ENCODE data around the gene ECHDC3. TPM values are rescaled to one million over a fixed set of nuclear protein-coding genes. Genes with fewer than 3 reads are reported as not detected.

ECHDC3 gene
- total and polyA plus RNA-seq, 2 of the 4 experiments (the other 2 are of a cell fraction) = 4.3 to 5.0 TPM

- Histone ChIP-seq H3K36me3 (ENCODE audit: control insufficient read depth, insufficient read depth, low read length) (no peaks in the 10 kb centered on the region), H3K56ac (ENCODE audit: extremely low read depth, insufficient read depth, low read length) (no peak overlapping the region), H2AK9ac (replicated peaks; ENCODE audit: low read depth, low read length, poor library complexity) (no peak overlapping the region), H3K9me1 (ENCODE audit: insufficient read depth, low read length) (no peaks in the 10 kb centered on the region), H3K4me1 (ENCODE audit: control insufficient read depth, insufficient read depth, low read length) (0 out of 2 replicates have a peak, but pooled peaks cover 2% of the 10 kb centered on the region), H3K4me2 (ENCODE audit: low read depth, low read length) (no peak overlapping the region), H3K27ac (ENCODE audit: insufficient read depth, low read length) (no peak overlapping the region), H2AFZ (replicated peaks; ENCODE audit: low read length, poor library complexity) (no peak overlapping the region), H4K91ac (ENCODE audit: insufficient read depth, low read depth, low read length) (no peak overlapping the region), H4K5ac (ENCODE audit: low read depth, low read length) (no peak overlapping the region), H2BK120ac (ENCODE audit: low read depth, low read length) (no peak overlapping the region), H3K18ac (ENCODE audit: low read depth, low read length) (no peak overlapping the region), H4K8ac (ENCODE audit: low read depth in 2 of 2, low read length in 2 of 2) (no peak overlapping the region), H2AK5ac (ENCODE audit: low read depth, low read length) (no peak overlapping the region), H4K20me1 (ENCODE audit: insufficient read depth, low read length) (no peaks in the 10 kb centered on the region), H2BK20ac (ENCODE audit: low read depth, low read length) (no peak overlapping the region), H3K14ac (replicated peaks; ENCODE audit: low read depth, low read length) (no peak overlapping the region), H3K4me3 (ENCODE audit: insufficient read depth, low read depth, low read length) (no peak overlapping the region), H3K9ac (ENCODE audit: low read depth, low read length) (no peak overlapping the region), H2BK5ac (ENCODE audit: low read depth, low read length, poor library complexity, severe bottlenecking) (no peak overlapping the region), H3K79me1 (ENCODE audit: low read depth in 1 of 2, low read length in 2 of 2) (no peaks in the 10 kb centered on the region), H3K9me3 (ENCODE audit: control insufficient read depth, insufficient read depth, low read length) (peaks cover 3% of the 10 kb centered on the region; the same call in 1 of the 2 replicates), H3K23ac (ENCODE audit: low read depth, low read length) (no peak overlapping the region), H3K27me3 (ENCODE audit: control insufficient read depth, insufficient read depth, low read length) (peaks cover 11% of the 10 kb centered on the region; the same call in 1 of the 2 replicates), H3K4ac (ENCODE audit: low read depth, low read length) (no peak overlapping the region), H2BK15ac (ENCODE audit: low read depth, low read length) (no peak overlapping the region)
- CTCF ChIA-PET = no interaction called here
- BruUV-seq (replicated peaks) = no TSS peak
- WGBS, 2 experiments (ENCODE audit: extremely low coverage in 2 of 2, insufficient read length in 1 of 2) = 61% methylated on average over 5 of the region's 10 CpGs; no CpG with 5 or more reads in 1 of the 2 experiments
- ATAC-seq (ENCODE audit: low read depth) (no peak), DNase-seq (no peak)
- in situ Hi-C loops (cut with MboI; ENCODE audit: low sequenced_read_pairs) (no loop called here), intact Hi-C loops (cut with micrococcal nuclease) (no loop called here), dilution Hi-C loops (cut with HindIII; ENCODE audit: low sequenced_read_pairs, unreplicated experiment) (no loop called here)
- POLR2A ChIA-PET (ENCODE audit: unreplicated experiment) = no interaction called here
- TF ChIP-seq MAFK (IDR thresholded peaks at IDR 0.05; ENCODE audit: low read depth, low read length) (no peak), FOS (IDR thresholded peaks at IDR 0.05; ENCODE audit: low read depth, low read length) (no peak), USF2 (IDR thresholded peaks at IDR 0.05; ENCODE audit: low read depth, low read length) (no peak), BHLHE40 (IDR thresholded peaks at IDR 0.05; ENCODE audit: low read depth, low read length) (no peak), CHD1 (IDR thresholded peaks at IDR 0.05; ENCODE audit: low read depth, low read length) (no peak), CEBPB (IDR thresholded peaks at IDR 0.05; ENCODE audit: low read depth, low read length) (no peak), SMC3 (IDR thresholded peaks at IDR 0.05; ENCODE audit: low read depth, low read length) (no peak), RFX5 (IDR thresholded peaks at IDR 0.05; ENCODE audit: low read depth, low read length) (no peak), RCOR1 (IDR thresholded peaks at IDR 0.05; ENCODE audit: insufficient replicate concordance, low read length) (no peak)
Measured at GRCh38 chr10:11713963-11714362, 28.2 kb upstream of the ECHDC3 start.

All from IMR-90 (cell line).